ENCODE results near the gene CTNNA2.
"Not testable (repeated sequence)": the region's sequence is repeated elsewhere in the genome, so short reads cannot be mapped to it uniquely, and the experiment has no call there.

CTNNA2 gene

DNA sequence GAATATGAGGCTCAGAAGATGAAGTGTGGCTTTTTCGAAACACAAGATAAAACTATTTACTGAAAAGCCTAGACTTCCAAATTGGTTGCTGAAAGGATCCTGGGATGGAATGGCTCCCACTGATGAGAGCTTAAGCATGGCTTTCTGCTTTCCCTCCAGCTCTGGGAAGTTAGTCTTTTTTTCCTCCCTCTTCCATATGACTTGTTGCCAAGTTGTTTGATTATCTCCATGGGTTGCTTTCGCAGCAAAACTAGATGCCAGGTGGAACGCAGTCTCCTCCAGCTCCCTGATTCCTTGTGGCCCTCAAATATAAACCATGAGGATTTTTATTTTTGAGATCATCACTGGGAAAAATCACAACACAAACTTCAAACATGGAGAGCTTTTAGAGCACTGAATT, 515.2 kb downstream of the CTNNA2 start:
- no peaks in the 10 kb centered on the region for H3K36me3 ChIP-seq
- H3K9me3 ChIP-seq = no peaks in the 10 kb centered on the region
- TF ChIP-seq, protein P1, sequence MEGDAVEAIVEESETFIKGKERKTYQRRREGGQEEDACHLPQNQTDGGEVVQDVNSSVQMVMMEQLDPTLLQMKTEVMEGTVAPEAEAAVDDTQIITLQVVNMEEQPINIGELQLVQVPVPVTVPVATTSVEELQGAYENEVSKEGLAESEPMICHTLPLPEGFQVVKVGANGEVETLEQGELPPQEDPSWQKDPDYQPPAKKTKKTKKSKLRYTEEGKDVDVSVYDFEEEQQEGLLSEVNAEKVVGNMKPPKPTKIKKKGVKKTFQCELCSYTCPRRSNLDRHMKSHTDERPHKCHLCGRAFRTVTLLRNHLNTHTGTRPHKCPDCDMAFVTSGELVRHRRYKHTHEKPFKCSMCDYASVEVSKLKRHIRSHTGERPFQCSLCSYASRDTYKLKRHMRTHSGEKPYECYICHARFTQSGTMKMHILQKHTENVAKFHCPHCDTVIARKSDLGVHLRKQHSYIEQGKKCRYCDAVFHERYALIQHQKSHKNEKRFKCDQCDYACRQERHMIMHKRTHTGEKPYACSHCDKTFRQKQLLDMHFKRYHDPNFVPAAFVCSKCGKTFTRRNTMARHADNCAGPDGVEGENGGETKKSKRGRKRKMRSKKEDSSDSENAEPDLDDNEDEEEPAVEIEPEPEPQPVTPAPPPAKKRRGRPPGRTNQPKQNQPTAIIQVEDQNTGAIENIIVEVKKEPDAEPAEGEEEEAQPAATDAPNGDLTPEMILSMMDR (IDR thresholded peaks at IDR 0.05; ENCODE audit: low read depth, low read length) = no peak
- no peak overlapping the region for H3K4me3 ChIP-seq (ENCODE audit: low read depth, low read length)
- H3K27me3 ChIP-seq = no peaks in the 10 kb centered on the region
- no peak for DNase-seq
- H3K4me1 ChIP-seq = peaks cover 7% of the 10 kb centered on the region; the same call in 1 of the 2 replicates

GRCh38 chr2:80028584-80028983, 515.7 kb downstream of the CTNNA2 start:
- Histone ChIP-seq H3K9me3 (no peaks in the 10 kb centered on the region), H3K27me3 (no peaks in the 10 kb centered on the region), H3K36me3 (no peaks in the 10 kb centered on the region), H3K4me1 (peaks cover 7% of the 10 kb centered on the region; the same call in 1 of the 2 replicates), H3K4me3 (ENCODE audit: low read depth, low read length) (no peak overlapping the region)
- TF ChIP-seq, protein P1 (IDR thresholded peaks at IDR 0.05; ENCODE audit: low read depth, low read length) = no peak
- peak; percentile 8 for DNase-seq

GRCh38 chr2:80030135-80030534, 517.3 kb downstream of the CTNNA2 start:
- Histone ChIP-seq H3K9me3 (no peaks in the 10 kb centered on the region), H3K4me3 (ENCODE audit: low read depth, low read length) (no peak overlapping the region), H3K36me3 (no peaks in the 10 kb centered on the region), H3K4me1 (peaks cover 7% of the 10 kb centered on the region; the same call in 1 of the 2 replicates), H3K27me3 (no peaks in the 10 kb centered on the region)
- no peak for DNase-seq
- TF ChIP-seq, protein P1 (IDR thresholded peaks at IDR 0.05; ENCODE audit: low read depth, low read length) = no peak

DNA sequence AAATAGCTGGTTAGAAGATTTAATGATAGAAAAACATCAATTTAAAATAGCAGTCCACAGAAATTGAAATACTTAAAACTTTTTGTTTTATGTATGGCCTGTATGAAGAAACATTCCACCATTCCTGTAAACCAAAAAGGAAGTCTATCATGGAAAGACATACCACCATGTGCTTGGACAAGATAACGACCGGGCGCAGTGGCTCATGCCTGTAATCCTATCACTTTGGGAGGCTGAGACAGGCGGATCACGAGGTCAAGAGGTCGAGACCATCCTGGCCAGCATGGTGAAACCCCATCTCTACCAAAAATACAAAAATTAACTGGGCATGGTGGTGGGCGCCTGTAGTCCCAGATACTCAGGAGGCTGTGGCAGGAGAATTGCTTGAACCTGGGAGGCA, 519.8 kb downstream of the CTNNA2 start:
- DNase-seq; H3K4me3 ChIP-seq (ENCODE audit: low read depth, low read length); H3K9me3 ChIP-seq; H3K27me3 ChIP-seq; H3K36me3 ChIP-seq; H3K4me1 ChIP-seq: not testable (repeated sequence)

DNA sequence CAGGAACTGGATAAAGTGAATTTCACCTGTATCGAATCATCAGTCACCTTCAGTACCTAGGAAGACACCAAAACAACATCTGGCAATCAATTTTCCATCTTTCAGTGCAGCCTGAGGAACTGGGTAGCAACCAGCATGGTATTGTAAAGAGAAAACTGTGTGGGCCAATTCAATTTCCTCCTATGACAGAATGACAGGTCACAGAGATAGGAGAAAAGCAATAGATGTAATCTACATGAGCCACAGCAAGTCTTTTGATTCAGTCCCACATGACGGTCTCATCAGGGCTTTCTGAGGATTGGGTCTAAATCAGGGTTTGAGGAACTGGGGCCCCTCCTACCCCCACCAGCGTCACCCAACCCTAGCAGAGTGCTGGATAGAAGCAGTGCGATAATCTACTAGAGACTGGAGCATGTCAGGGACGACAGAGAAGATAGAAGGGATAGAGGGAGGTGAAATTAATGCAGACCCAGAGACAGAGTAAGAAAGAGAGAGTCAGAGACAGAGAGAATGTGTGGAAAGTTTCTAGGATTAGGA, 523.0 kb downstream of the CTNNA2 start:
- DNase-seq = peak; percentile 45
- Histone ChIP-seq H3K36me3 (no peaks in the 10 kb centered on the region), H3K4me3 (ENCODE audit: low read depth, low read length) (no peak overlapping the region), H3K9me3 (no peaks in the 10 kb centered on the region), H3K27me3 (no peaks in the 10 kb centered on the region), H3K4me1 (no peaks in the 10 kb centered on the region)
- TF ChIP-seq, protein P1 (IDR thresholded peaks at IDR 0.05; ENCODE audit: low read depth, low read length) = no peak

GRCh38 chr2:80037310-80037709, 524.5 kb downstream of the CTNNA2 start:
- TF ChIP-seq, protein P1 (IDR thresholded peaks at IDR 0.05; ENCODE audit: low read depth, low read length) = no peak
- Histone ChIP-seq H3K4me3 (ENCODE audit: low read depth, low read length) (no peak overlapping the region), H3K36me3 (no peaks in the 10 kb centered on the region), H3K9me3 (no peaks in the 10 kb centered on the region), H3K4me1 (no peaks in the 10 kb centered on the region), H3K27me3 (no peaks in the 10 kb centered on the region)
- DNase-seq = no peak

DNA sequence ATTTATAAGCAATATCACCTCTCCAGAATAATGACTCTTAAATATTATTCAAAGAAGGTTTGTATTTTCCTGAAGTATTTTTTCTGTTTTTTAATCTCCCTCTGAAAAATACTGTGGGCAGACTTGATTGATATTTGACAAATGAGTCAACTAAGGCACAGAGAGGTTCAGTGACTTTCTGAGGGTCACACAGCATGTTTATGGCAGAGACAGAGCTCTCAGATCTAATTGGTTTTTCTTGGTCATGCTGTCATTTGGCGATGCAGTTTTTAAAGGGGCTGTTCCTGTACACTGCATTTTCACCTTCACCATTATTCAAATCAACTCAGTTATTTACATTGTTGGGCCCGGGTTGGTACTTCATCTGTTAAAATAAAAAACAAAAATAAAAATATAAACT, 527.4 kb downstream of the CTNNA2 start:
- Histone ChIP-seq H3K4me1 (no peaks in the 10 kb centered on the region), H3K9me3 (no peaks in the 10 kb centered on the region), H3K4me3 (ENCODE audit: low read depth, low read length) (no peak overlapping the region), H3K36me3 (no peaks in the 10 kb centered on the region), H3K27me3 (no peaks in the 10 kb centered on the region)
- TF ChIP-seq, protein P1 (IDR thresholded peaks at IDR 0.05; ENCODE audit: low read depth, low read length) = no peak
- DNase-seq = no peak

Measured in BE2C (cell line).